HG02885 (cell line): ENCODE results near the gene OCA2.
"Not testable (repeated sequence)": the region's sequence is repeated elsewhere in the genome, so short reads cannot be mapped to it uniquely, and the experiment has no call there.

Source experiments
- ATAC-seq: cut with Tn5 transposase; IDR thresholded peaks from one replicate; pipeline ENCODE4 v1.9.1; 2021; ENCODE audit warnings: mild to moderate bottlenecking; ENCODE audit not compliant: unreplicated experiment, poor library complexity

The OCA2 gene

GRCh38 chr15:28026764-28027713, 72.1 kb downstream of the OCA2 start:
- no peak for ATAC-seq

DNA sequence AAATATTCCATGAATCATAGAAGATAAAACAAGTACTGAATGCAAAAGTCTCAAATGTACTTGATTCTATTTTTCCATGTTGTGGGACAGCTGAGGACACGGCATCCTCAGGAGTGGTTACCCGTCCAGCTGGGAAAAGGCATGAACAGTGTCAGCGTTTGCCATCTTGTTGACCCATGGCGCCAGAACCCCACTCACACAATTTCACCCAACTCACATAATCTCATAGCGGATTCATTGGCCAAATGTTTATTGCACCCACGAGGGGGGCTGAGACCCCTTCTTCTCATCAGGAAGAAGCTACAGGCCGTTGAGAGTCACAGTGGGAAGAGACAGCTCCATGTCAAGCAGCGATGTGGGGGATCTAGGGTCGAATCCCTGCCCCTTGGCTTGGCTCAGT, 72.9 kb downstream of the OCA2 start:
- no peak for ATAC-seq

- no peak for ATAC-seq
Observed at GRCh38 chr15:28025413-28025812, 73.7 kb downstream of the OCA2 start.

DNA sequence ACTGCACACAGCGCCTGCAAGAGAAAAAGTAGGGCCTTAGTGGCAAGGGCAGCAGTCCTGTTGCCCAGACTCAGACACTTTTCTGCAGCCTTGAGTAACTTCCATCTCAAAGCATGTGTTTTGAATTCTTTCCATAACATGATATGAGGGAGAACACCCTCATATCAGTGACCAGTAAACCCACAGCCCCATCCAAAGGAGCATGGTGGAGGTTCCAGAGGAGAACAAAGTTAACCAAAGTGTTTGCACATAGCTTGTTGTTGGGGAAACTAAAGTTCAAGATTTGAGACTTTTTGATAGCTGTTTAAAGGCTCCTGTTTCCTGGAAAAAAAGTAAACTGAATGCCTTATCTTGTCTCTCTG, 74.2 kb downstream of the OCA2 start:
- ATAC-seq = no peak

DNA sequence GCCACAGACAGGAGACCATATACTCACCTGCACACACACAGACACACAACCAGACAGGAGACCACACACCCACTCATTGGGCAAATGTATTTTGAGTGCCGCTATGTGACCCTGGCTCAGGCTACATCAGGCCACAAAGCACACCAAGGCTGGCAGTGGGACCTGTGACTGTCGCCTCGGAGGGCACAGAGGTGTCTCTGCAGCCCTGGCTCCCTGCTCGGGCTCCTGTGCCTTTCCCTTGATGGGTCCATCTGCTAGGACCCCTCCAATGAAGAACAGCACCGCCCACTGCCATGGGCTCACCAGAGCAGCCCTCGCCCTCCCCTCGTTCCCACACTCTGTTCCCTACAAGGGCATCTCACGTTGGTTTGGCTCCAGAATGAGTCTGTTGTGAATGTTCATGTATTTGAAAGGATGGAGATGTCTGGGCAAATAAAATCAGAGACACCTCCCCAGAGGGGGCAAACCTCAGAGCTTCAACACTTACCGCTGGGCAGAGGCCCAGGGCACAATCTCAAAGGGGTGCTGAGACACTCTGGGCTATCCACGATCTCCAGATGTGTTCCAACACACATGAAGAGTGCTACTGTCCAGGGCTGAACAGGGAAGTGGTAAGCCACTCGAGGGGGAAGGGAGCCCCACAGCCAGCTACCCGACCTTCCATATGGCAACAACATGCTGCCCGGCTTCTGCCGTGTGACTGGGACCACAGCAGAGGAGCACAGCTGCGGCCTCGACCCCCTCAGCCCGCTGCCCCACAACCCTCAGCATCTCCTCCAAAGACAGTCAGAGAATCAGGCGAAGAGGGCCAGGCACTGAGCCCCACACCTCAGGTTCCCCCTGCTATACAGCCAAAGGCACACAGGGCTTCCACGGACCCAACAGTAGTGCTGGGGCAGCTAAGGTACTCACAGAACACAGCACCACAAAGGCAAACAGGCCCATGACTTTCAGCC, 74.9 kb downstream of the OCA2 start:
- no peak for ATAC-seq

GRCh38 chr15:28023422-28023821, 75.7 kb downstream of the OCA2 start:
- ATAC-seq = no peak

- no peak for ATAC-seq
Observed at GRCh38 chr15:28022961-28023360, 76.2 kb downstream of the OCA2 start.

DNA sequence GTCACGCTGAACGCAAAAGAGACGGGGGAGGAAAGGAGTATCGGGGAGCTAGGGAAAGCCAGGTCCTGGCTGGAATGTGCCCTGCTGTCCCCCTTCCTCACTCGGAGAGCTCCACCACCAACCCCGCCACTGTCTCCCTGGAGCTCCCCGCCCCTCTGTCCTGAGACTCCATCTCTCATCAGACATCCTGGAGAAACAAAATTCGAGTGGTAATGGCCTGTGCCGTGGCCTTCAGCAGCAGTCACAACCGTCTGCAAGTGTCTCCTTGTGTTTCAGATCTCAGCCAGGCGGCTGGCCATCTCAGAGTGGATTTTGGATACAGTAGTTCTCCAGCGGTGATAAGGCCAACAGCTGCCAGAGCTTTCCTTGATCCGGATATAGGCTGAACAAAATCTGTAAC, 76.9 kb downstream of the OCA2 start:
- ATAC-seq = no peak

- ATAC-seq = no peak
Observed at GRCh38 chr15:28021281-28022039, 77.7 kb downstream of the OCA2 start.

GRCh38 chr15:28020644-28021043, 78.5 kb downstream of the OCA2 start:
- ATAC-seq = no peak

- ATAC-seq = no peak
Observed at GRCh38 chr15:28019594-28020309, 79.4 kb downstream of the OCA2 start.

DNA sequence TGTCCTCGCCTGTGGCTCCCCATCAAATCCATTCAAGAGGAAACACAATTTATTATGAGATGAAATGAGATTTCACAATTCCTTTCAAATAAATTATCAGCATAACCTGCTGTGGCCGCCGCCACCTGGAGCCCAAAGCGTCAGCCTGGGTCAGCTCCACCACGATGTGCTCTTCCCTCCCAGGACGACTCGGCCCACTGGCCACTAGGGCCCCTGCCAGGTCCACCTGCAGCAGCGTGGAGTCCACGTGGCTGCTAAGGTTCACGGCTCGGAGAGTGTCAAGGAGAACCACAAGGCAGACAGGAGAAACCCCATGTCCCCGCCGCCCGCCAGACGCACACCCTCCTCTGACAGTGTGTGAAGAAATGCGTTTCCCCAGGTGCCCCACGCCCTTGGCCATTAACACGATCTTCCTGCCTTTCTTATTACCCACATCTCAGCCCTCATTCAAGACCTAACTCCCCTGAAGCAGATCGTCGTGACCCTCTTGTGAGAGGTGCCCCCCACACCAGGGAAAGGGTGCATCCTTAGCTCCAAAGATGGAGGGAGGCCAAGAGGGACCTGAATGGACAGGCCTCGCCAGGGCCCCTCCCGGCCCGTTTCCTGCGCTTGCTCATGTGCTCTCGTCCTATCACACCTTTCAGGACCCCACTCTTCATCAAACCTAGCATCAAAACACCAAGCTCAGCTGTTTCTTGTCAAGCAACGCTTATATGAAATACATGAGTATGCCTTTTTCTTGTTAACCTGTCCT, 80.6 kb downstream of the OCA2 start:
- ATAC-seq = no peak

DNA sequence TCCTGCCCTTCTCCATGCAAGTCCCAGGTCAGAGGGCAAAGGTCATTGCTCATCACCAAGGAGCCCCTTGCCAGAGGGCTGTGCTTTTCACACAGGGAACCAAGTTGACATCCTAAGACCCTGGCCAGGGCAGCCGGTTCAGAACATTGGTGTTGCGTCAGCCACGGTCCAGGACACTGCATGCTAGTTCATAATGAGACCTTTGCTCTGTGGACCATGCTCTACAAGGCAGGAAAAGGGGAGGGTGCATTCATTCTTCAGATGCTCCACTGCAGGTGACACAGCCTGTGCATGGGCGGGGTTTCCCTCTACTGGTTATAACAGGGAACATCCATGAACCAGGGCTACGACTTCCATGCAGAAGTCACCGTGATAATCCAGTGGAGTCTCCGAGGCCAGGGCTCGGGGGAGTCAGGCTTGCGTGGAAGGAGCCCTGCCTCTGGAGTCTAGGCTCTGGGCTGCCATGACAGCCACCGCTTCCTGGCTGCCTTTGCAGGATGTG, 81.6 kb downstream of the OCA2 start:
- ATAC-seq = no peak

- ATAC-seq = no peak
Observed at GRCh38 chr15:28015855-28016254, 83.3 kb downstream of the OCA2 start.

- no peak for ATAC-seq
Observed at GRCh38 chr15:28014623-28015200, 84.4 kb downstream of the OCA2 start.

- ATAC-seq = no peak
Observed at GRCh38 chr15:28013976-28014375, 85.1 kb downstream of the OCA2 start.

- ATAC-seq = no peak
Observed at GRCh38 chr15:28013480-28013879, 85.6 kb downstream of the OCA2 start.

GRCh38 chr15:28012231-28012630, 86.9 kb downstream of the OCA2 start:
- no peak for ATAC-seq

DNA sequence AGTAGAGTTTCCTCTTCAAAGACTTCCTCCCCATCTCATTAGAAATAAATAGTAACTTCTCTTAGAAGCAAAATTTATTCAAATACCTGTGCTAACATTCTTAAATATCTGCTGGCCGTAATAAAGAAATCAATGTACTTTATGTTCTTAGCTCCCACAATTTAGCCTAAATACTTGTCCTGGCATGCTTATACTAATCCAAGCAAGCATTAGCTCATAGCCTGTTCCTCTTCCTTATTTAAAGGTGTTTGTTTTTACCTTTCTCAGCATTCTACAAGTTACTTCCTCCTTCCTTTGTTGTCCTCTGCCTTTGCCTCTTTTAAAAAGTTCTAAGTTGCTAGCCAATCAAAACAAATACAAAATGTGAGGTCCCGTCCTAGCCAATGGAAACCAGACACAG, 90.9 kb downstream of the OCA2 start:
- ATAC-seq = not testable (repeated sequence)
